GM19035 (cell line): ENCODE results near the gene DMRTC2.

Experiments used
- ATAC-seq: cut with Tn5 transposase; IDR thresholded peaks from one replicate; pipeline ENCODE4 v1.9.1; 2021; ENCODE audit not compliant: unreplicated experiment

DMRTC2 gene

DNA sequence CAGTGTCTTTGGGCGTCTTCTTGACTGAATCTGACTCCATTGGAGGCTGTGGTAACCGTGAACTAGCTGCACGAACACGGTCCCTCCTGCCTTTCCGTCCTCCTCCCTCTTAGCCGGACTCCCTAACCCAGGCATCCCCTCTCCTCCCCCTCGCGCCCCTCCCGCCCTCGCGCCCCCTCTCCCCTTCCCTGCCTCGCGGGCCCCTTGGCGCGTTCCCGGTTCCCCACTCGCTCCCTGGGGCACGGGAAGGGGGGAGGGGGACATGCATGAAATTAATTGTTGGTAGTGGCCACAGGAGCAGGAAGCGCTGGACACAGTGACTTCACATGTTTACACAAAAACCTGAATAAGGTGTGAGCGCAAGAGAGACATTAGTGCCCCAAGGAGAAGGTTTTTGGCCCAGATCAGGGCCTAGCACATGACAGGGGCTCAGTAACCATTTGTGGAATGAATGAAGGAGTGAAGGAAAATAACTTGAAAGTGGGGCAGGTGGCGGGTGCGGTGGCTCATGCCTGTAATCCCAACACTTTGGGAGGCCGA lies 279 bp downstream of the DMRTC2 start:
- ATAC-seq, result no peak

DNA sequence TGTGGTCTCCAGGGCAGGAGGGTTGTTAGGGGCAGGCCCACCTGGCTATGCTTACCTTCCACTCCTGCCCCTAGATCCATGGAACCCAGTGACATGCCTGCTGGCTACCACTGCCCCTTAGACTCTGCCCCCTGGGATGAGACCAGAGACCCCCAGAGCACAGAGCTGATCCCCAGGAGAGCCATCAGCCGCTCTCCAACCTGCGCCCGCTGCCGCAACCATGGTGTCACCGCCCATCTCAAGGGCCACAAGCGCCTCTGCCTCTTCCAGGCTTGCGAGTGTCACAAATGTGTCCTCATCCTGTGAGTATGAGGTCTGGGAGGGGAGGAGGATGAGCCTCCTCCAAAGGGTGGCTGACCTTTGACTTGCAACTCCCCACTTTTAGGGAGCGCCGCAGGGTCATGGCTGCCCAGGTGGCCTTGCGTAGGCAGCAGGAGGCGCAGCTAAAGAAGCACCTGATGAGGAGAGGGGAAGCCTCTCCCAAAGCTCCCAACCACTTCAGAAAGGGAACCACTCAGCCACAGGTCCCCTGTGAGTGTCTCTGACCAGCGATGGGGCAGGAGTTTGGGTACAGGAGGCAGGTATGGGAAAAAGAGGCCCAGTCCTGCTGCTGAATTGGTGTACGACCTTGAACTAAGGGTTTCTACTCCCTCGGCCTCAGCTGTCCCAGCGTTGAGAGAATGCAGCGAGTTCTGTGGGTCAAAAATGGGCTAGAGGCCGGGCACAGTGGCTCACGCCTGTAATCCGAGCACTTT lies 2.7 kb downstream of the DMRTC2 start:
- ATAC-seq, result no peak

DNA sequence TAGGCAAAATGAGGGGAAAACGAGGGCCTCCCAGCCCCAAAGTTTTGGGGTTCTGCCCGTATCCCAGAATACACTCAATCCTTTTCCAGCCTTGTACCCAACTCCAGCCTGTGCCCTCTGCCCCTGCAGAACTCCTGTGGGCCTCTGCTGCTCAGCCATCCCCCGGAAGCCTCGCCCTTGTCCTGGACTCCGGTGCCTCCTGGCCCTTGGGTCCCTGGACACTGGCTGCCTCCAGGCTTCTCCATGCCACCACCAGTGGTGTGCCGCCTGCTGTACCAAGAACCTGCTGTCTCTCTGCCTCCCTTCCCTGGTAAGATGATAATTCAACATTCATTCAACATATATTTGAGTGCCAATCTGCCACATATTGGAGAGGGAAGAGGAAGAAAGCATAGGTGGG lies 3.8 kb downstream of the DMRTC2 start:
- no peak for ATAC-seq

DNA sequence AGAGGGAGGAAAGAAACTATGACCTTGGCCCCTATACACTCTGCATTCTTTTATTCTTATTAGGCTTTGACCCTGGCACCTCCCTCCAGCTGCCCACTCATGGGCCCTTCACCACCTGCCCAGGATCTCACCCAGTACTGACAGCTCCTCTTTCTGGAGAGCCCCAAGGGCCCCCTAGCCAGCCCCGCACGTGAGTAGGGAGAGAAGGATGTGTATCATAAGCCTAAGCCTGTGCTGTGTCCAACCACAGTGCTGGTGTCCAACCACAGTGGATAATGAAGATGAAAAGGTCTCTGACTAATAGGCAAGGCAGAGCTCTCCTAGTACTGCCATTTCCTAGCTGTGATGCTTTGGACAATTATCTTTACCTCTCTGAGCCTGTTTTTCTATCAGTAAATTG lies 4.2 kb downstream of the DMRTC2 start:
- no peak for ATAC-seq

DNA sequence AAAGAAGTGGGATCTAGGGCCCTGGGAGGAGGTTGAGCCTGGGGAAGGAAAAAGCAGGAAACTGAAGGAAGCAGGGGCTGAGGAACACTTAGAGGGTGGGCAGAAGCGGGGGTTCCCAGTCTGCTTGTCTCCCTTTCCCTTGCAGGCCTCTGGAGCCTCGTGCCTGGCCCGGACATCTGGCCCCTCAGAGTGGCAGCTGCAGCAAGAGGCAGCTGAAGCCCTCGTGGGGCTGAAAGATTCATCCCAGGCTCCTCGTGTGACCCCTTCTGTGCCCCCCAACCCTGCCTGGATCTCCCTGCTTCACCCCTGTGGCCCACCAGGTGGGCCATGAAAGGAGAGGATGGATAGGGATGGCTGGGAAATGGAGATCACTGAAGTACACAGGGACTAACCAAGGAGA lies 5.5 kb downstream of the DMRTC2 start:
- no peak for ATAC-seq

DNA sequence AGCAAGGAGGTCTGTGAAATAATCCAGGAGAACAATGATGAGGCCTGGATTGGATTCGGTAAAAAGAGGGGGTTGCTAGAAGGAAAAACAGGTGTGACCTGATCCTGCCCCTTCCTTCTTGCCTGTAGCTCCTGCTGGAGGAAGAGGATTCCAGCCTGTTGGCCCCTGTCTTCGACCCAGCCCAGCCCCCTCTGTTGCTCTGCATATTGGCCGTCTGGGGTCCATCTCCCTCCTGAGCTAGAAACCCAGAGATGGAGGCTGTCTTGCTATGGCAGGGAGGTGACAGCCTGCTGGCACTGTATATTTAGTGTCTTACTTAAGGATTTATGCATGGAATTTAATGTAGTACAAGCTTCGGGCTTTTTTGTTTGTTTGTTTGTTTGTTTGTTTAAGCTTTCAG lies 6.6 kb downstream of the DMRTC2 start:
- no peak for ATAC-seq

DNA sequence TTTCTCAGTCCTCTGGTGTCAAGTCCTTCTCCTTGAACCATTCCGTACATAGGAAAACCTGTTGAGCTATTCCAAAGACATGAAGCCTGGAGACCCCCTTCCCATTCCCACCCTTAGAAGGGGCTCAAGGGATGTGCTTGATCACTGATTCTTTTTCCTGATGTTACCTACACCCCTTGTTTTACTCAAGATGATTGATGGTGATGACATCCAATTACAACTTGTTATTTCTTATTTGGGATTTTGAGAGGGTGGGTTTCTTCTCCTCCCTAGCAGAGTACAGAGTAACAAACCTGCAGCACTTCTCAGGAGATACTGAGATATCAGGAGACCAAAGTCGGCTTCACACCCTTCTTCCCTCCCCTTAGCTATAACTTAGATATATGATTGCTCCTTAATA lies 8.5 kb downstream of the DMRTC2 start:
- no peak for ATAC-seq

DNA sequence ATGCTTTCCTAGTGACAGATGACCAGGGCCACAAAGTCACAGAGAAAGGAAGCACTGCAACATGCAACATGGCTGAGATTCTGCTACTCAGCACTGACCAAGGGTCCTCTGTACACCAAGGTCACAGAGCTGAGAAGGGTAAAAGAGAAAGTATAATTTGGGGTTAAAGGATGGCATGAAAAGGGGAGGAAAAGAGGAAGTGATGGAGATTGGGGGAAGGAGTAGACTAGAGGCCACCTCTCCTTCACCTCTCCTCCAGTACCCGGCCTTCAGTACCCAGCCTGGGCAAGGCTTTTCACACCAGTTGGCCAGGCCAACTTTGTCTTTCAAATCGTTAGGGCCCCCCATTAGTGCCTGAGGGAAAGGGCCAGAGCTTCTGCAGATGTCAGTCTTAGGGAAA lies 8.9 kb downstream of the DMRTC2 start:
- ATAC-seq, result no peak

DNA sequence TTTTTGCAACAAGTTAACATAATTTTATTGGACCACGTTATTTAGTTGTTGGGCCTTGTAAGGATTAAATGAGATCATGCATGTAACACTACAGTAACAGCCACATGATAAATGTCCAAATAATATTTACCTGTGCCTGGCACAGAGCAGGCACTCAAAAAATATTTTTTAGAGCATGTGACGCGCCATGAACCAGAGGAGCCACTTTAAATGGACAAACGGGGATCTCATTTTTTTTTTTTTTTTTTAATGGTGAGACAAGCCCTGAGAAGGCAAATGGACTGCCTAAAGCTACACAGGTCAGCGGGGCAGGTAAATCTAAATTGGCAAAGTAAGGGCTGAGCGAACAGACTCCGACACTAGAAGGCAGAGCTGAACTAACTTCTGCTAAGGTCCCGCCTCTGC lies 14.4 kb downstream of the DMRTC2 start:
- no peak for ATAC-seq

DNA sequence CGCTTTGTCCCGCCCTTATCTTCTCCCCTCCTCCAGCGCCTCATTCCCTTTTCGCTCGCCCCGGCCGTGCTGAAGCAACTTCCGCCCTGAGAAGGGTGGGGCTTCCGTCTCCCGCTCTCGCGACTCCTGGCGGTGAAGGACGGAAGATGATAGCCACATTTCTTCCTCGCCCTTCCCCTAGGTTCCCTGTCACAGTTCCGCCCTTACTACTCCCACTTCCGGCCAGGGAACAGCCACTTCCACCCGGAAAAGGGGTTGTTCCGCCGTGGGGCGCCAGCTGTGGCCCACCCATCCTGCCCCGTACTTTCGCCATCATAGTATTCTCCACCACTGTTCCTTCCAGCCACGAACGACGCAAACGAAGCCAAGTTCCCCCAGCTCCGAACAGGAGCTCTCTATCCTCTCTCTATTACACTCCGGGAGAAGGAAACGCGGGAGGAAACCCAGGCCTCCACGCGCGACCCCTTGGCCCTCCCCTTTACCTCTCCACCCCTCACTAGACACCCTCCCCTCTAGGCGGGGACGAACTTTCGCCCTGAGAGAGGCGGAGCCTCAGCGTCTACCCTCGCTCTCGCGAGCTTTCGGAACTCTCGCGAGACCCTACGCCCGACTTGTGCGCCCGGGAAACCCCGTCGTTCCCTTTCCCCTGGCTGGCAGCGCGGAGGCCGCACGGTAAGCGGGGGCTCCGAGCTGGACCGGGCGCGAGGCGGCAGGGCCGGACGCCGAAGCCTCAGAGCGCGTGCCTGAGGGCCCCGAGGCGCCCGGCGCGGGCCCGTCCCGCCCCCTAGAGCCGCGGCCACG lies 15.0 kb downstream of the DMRTC2 start, which contains the start of gene RPS19:
TSS of gene RPS19 (plus strand) at position 638 of the 801 bp plus-strand sequence. CDS start 520 bp downstream, outside the sequence.
- peak; percentile 83 for ATAC-seq

DNA sequence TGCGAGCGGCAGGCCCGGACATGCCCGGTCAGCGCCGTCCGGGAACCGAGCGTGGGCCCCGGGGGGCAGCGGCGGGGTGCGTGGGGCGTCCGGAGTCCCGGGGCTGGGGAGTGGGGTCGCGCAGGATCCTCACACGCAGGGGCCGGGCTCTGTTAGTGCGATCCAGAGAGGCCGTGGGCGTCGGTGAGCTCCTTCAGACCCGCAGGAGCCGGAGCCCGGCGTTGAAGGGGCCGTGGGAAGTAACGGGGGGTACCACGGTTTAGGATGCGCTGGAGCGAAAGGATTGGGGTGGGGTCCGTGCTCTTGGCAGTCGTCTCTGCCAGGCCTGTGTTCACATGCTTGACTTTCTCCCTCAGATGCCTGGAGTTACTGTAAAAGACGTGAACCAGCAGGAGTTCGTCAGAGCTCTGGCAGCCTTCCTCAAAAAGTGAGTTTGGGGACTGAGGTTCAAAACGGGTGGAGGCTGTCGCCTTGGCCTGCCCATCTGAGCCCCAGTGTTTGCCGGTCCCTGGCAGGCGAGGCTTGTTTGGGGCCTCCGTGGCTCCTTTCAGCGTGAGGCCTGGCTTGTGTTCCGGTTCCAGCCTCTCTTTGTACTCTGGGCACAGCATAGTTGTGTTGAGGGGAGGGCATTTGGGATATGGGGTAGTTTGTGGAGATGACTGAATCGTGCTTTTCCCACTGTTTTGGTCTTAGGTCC lies 15.7 kb downstream of the DMRTC2 start:
- no peak for ATAC-seq

DNA sequence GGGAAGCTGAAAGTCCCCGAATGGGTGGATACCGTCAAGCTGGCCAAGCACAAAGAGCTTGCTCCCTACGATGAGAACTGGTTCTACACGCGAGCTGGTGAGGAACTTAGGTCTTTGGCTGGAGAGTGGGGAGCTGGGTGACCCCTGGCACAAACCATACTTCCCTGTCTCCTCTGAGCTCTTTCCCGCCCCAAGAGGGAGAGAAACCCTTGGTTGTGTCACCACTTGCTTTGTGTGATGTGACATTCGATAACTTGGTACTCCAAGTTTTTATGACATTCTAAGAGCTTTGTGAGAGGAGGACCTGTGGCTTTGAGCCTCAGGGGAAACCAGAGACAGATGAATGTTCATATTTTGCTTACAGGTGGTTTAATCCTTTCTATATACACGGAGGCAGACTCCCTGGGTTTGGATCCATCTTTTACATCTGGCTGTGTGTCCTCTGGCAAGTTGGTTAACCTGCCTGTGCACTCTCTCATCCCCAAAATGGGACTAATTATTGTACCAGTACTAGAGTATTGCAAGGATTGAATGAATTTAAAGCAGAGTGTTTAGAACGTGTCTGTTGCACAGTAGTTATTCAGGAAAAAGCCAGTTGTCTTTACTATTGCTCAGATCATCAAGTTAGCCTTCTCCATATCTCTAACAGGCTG lies 16.4 kb downstream of the DMRTC2 start:
- ATAC-seq, result no peak

DNA sequence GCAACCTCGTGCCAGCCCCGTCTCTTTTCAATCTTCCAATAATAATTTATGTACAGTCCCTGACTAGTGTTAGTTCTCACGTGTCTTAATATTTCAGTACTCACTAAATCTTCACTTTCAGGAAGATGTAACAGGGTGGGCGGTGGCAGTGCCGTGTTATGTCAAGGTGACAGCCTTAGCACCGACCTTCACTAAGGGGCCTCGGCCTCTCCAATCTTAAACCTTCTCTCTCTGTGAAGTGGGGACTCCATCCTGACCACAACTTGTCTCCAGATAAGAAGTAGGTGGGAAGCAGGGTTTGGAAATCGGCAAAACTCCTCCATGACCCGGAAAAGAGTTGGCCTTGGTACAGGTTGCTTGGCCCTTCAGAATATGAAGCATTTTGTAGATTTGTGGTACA lies 17.0 kb downstream of the DMRTC2 start:
- no peak for ATAC-seq

DNA sequence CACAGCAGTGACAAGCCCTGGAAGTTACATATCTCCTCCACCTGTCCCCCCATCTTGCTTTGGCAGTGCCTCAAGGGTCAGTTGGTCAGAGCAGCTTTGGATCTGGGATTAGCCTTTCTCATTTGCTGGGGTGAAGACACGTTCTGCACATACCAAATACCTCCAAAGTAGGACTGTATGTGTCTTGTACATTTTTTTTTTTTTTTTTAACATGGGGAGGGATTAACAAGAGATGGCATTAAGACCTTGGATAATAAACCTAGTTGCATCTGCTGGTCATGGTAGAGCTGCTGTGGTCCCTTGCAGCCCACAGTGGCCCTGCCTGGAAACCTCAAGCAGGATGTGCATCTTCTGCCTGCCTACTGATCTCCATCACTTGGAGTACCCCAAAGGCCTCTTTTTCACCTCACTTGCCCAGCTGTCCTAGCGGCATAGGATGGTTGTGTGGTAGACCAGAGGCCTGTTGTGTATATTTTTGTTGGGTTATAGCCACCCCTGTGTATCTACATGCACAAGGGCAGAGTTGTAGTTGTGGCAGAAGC lies 17.7 kb downstream of the DMRTC2 start:
- ATAC-seq, result no peak

DNA sequence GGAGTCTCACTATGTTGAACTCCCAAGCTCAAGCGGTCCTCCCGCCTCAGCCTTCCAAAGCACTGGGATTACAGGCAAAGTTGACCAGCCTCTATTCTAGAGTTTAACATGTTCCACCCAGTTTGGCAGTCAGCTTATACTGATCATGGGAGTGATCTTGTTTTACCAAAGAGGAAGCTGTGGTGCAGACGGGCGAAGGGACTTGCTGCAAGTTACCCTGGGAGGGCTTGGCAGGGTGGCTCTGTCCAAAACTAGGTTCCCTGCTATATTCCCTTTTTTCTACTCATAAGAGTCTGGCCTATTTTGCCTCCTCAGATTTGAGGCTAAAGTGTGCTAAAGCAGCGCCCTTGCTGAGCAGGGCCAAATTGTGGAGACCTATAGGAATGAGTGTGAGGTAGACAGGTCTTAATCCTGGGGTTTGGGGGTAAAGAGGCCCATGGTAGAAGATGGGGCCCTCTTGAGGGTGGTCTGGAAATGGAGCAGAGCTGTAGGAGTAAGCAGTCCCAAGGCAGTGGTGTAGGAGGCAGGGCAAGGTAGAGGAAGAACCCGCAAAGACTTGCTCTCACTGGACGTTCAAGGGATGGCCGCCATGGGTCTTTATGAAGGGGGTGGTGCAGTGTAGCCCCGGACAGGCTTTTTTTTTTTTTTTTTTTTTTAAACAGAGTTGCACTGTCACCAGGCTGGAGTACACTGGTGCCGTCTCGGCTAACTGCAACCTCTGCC lies 18.5 kb downstream of the DMRTC2 start:
- ATAC-seq, result no peak

DNA sequence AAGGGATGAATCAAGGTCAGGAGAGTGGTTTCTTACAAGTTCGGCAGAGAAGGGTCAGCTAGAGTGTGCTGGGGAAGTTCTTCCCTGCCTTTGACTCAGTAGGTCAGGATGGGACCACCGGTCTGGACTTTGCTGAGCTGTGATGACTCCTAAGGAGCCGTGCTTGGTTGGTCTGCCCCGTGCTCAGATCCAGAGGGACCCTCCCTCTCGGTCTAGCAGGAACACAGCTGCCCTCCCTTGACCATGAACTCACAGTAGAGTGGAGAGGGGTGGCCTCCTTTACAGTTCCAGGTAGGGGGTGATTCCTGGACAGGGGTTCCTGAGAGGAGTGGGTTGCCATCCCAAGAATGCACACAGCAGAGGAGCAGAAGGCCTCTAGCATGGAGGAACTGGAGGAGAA lies 19.5 kb downstream of the DMRTC2 start:
- no peak for ATAC-seq

DNA sequence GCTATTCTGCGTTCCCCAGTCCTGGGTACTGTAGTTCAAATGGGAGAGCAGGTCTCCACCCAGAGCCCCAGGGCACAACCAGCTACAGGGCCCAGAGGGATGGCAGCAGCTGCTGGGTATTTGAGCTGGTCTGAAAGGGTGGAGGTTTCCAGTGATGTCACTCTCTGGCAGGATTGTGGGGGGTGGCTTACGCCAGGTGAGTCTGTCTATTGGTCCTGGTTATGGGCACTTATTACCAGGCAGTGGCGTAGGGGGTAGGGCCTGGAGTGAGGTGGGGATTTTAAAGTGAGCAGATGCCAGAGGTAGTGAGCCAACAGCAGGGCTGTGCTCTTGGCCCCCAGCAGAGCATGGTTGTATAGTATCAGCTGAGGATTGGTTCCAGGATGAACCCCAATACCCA lies 21.4 kb downstream of the DMRTC2 start:
- no peak for ATAC-seq

DNA sequence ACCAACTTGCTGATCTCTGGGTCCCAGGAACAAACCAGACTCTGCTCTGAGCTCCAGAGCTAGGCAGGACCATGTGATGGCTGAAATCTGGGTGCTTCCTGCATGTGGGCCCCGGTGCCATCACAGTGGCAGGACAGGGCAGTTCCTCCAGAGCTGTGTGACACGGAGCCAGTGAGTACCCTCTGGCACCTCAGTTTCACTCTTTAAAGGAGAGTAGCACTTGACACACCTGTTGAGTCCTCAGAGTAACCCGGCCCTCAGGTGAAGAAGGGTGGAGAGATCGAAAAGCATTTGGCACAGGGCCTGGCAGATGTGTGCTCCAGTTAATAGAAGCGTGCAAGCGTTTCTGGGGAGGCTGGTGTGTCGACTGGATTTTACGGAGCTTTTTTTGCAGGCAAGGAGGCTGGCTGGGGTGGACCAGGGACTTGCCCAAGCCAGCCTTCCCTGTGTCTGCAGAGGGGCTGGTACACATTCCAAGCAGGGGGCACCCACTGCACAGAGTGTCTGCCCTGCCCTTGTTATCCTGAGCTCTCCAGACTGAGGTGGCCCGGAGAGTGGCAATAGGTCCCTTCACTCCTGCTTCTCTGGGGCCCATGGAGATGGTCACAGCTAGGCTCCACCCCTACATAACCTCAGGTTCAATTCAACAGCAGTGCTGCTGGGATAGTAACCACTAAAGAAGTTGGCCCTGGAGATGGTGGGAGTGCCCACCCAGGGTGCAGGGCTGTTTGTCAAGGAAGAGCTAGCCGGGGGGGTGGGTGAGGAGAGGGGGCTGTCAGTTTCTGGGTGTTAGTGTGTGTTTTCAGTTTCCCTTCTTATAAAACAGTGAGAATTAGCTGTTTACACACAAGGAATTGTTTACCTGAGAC lies 23.5 kb downstream of the DMRTC2 start:
- ATAC-seq, result no peak

DNA sequence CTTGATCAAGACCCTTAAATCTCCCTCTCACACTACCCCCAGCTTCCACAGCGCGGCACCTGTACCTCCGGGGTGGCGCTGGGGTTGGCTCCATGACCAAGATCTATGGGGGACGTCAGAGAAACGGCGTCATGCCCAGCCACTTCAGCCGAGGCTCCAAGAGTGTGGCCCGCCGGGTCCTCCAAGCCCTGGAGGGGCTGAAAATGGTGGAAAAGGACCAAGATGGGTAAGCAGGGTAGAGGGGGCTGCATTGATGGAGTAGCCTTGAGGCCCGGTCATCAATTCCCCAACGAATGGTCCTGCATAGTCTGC lies 24.1 kb downstream of the DMRTC2 start:
- no peak for ATAC-seq
